GM23338 (cell line): ENCODE results near the gene TRAPPC3L.

Experiments
- CREB1 ChIP-seq: fragments of 250-450 bp; sonication (Bioruptor Pico); IDR thresholded peaks from 2 replicates; pipeline ENCODE4 v1.5.0; 2020; ENCODE audit warnings: low read depth, mild to moderate bottlenecking, moderate library complexity
- EZH2 ChIP-seq: fragments of 200-600 bp; sonication (generic); IDR thresholded peaks from one replicate; pipeline ENCODE4 v1.8.0; 2017; ENCODE audit warnings: antibody characterized with exemption, mild to moderate bottlenecking, low read depth; ENCODE audit not compliant: unreplicated experiment
- EZH2phosphoT487 ChIP-seq: fragments of 200-600 bp; sonication (generic); IDR thresholded peaks from one replicate; pipeline ENCODE4 v1.8.1; 2018; ENCODE audit warnings: antibody characterized with exemption; ENCODE audit not compliant: unreplicated experiment
- POLR2AphosphoS5 ChIP-seq: IDR thresholded peaks from 2 replicates; pipeline ENCODE4 v1.6.1; 2016; ENCODE audit warnings: antibody characterized with exemption, low read depth
- STAT1 ChIP-seq: IDR thresholded peaks from one replicate; pipeline ENCODE4 v1.6.1; 2016; ENCODE audit warnings: antibody characterized with exemption; ENCODE audit not compliant: unreplicated experiment
- TF ChIP-seq, protein P1 (sequence below), 2 experiments: fragments of 200-600 bp in 1 of 2; sonication (generic) in 1 of 2; conservative IDR thresholded peaks; 2 replicates each; pipeline versions ENCODE4 v1.5.1 to v1.6.1; 2016 to 2017; ENCODE audit warnings: antibody characterized with exemption in 2 of 2, low read depth in 2 of 2, mild to moderate bottlenecking in 2 of 2, moderate library complexity in 1 of 2
- TF ChIP-seq, protein P2 (sequence below): fragments of 250-450 bp; sonication (Bioruptor Pico); IDR thresholded peaks from 2 replicates; pipeline ENCODE4 v1.5.0; 2020; ENCODE audit warnings: mild to moderate bottlenecking, moderate library complexity

DNA sequence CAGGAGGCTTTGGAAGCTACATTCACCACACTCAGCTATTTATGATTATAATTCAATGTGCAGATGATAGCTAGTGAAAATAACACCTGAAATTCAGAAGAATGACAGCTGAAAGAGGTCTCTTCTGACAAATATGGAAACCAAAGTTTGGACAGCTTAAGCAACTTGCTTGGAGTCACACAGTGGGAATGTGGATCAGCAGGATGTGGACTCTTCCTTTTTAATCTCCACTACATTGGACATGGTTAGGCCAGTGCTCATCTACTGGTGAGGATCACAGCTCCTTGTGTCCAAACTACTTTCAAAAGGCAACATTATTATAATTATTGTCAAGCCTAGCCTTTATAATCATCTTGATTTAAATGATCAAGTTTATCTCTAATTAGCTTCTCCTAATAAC lies 10.4 kb downstream of the TRAPPC3L start:
- TF ChIP-seq, protein P1, sequence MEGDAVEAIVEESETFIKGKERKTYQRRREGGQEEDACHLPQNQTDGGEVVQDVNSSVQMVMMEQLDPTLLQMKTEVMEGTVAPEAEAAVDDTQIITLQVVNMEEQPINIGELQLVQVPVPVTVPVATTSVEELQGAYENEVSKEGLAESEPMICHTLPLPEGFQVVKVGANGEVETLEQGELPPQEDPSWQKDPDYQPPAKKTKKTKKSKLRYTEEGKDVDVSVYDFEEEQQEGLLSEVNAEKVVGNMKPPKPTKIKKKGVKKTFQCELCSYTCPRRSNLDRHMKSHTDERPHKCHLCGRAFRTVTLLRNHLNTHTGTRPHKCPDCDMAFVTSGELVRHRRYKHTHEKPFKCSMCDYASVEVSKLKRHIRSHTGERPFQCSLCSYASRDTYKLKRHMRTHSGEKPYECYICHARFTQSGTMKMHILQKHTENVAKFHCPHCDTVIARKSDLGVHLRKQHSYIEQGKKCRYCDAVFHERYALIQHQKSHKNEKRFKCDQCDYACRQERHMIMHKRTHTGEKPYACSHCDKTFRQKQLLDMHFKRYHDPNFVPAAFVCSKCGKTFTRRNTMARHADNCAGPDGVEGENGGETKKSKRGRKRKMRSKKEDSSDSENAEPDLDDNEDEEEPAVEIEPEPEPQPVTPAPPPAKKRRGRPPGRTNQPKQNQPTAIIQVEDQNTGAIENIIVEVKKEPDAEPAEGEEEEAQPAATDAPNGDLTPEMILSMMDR (conservative IDR thresholded peaks at IDR 0.05; ENCODE audit: low read depth in 2 of 2), result no peak
- TF ChIP-seq EZH2, result no peak
- TF ChIP-seq, protein P2, sequence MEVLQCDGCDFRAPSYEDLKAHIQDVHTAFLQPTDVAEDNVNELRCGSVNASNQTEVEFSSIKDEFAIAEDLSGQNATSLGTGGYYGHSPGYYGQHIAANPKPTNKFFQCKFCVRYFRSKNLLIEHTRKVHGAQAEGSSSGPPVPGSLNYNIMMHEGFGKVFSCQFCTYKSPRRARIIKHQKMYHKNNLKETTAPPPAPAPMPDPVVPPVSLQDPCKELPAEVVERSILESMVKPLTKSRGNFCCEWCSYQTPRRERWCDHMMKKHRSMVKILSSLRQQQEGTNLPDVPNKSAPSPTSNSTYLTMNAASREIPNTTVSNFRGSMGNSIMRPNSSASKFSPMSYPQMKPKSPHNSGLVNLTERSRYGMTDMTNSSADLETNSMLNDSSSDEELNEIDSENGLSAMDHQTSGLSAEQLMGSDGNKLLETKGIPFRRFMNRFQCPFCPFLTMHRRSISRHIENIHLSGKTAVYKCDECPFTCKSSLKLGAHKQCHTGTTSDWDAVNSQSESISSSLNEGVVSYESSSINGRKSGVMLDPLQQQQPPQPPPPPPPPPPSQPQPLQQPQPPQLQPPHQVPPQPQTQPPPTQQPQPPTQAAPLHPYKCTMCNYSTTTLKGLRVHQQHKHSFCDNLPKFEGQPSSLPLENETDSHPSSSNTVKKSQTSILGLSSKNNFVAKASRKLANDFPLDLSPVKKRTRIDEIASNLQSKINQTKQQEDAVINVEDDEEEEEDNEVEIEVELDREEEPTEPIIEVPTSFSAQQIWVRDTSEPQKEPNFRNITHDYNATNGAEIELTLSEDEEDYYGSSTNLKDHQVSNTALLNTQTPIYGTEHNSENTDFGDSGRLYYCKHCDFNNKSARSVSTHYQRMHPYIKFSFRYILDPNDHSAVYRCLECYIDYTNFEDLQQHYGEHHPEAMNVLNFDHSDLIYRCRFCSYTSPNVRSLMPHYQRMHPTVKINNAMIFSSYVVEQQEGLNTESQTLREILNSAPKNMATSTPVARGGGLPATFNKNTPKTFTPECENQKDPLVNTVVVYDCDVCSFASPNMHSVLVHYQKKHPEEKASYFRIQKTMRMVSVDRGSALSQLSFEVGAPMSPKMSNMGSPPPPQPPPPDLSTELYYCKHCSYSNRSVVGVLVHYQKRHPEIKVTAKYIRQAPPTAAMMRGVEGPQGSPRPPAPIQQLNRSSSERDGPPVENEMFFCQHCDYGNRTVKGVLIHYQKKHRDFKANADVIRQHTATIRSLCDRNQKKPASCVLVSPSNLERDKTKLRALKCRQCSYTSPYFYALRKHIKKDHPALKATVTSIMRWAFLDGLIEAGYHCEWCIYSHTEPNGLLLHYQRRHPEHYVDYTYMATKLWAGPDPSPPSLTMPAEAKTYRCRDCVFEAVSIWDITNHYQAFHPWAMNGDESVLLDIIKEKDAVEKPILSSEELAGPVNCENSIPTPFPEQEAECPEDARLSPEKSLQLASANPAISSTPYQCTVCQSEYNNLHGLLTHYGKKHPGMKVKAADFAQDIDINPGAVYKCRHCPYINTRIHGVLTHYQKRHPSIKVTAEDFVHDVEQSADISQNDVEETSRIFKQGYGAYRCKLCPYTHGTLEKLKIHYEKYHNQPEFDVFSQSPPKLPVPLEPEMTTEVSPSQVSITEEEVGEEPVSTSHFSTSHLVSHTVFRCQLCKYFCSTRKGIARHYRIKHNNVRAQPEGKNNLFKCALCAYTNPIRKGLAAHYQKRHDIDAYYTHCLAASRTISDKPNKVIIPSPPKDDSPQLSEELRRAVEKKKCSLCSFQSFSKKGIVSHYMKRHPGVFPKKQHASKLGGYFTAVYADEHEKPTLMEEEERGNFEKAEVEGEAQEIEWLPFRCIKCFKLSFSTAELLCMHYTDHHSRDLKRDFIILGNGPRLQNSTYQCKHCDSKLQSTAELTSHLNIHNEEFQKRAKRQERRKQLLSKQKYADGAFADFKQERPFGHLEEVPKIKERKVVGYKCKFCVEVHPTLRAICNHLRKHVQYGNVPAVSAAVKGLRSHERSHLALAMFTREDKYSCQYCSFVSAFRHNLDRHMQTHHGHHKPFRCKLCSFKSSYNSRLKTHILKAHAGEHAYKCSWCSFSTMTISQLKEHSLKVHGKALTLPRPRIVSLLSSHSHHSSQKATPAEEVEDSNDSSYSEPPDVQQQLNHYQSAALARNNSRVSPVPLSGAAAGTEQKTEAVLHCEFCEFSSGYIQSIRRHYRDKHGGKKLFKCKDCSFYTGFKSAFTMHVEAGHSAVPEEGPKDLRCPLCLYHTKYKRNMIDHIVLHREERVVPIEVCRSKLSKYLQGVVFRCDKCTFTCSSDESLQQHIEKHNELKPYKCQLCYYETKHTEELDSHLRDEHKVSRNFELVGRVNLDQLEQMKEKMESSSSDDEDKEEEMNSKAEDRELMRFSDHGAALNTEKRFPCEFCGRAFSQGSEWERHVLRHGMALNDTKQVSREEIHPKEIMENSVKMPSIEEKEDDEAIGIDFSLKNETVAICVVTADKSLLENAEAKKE, result no peak
- no peak for TF ChIP-seq STAT1
- no peak for TF ChIP-seq POLR2AphosphoS5
- no peak for TF ChIP-seq CREB1 (CRISPR knock-in tag)
- TF ChIP-seq EZH2phosphoT487, result no peak
